HEK293 (cell line): ENCODE data around the gene OTP.

Experiments used
- CTCF ChIA-PET: fragments of 350-600 bp; formaldehyde crosslinking; extraction: SDS; loops from one replicate; lab custom pipeline; 2021; ENCODE audit warnings: antibody characterized with exemption; lab: Yijun Ruan, JAX
- POLR2A ChIA-PET: fragments of 300-600 bp; formaldehyde crosslinking; extraction: SDS; loops from one replicate; lab custom pipeline; 2020; ENCODE audit warnings: antibody characterized with exemption, inconsistent platforms; lab: Yijun Ruan, JAX
- H3K27ac ChIP-seq: fragments of 200-500 bp; sonication (Bioruptor generic); 2 replicates; pipeline ENCODE4 v1.5.1; 2014; ENCODE audit warnings: low read depth, low read length, control low read depth, inconsistent platforms; ENCODE audit errors: extremely low read depth
- H3K36me3 ChIP-seq, 2 experiments: fragments of 200-500 bp in 1 of 2; sonication (Bioruptor generic) in 1 of 2; 1 replicate in 1 of 2; 2 replicates in 1 of 2; pipeline ENCODE4 v1.5.1; 2014 to 2017; ENCODE audit warnings: inconsistent platforms in 2 of 2, low read length in 2 of 2; ENCODE audit not compliant: control insufficient read depth in 2 of 2, insufficient read depth in 1 of 2
- H3K4me1 ChIP-seq: fragments of 200-500 bp; sonication (Bioruptor generic); 2 replicates; pipeline ENCODE4 v1.5.1; 2014; ENCODE audit warnings: mild to moderate bottlenecking, low read length, inconsistent platforms; ENCODE audit not compliant: control insufficient read depth, insufficient read depth
- H3K4me3 ChIP-seq: 2 replicates; pipeline ENCODE4 v1.5.1; 2011; ENCODE audit warnings: low read depth, mild to moderate bottlenecking, control low read depth, low read length, moderate library complexity
- H3K9me3 ChIP-seq: fragments of 200-500 bp; sonication (Bioruptor generic); 2 replicates; pipeline ENCODE4 v1.5.1; 2014; ENCODE audit warnings: low read depth, low read length, inconsistent platforms; ENCODE audit not compliant: control insufficient read depth, insufficient read depth
- EGR2 ChIP-seq: fragments of 450-650 bp; formaldehyde crosslinking; IDR thresholded peaks from 2 replicates; pipeline ENCODE4 v1.5.1; 2016; ENCODE audit warnings: low read depth, missing biosample characterization, missing genetic modification characterization
- ELK4 ChIP-seq: IDR thresholded peaks from 2 replicates; pipeline ENCODE4 v1.6.1; 2011; ENCODE audit warnings: mild to moderate bottlenecking, low read depth, low read length, borderline replicate concordance
- FEZF1 ChIP-seq: fragments of 450-650 bp; formaldehyde crosslinking; IDR thresholded peaks from 2 replicates; pipeline ENCODE4 v1.5.1; 2016; ENCODE audit warnings: missing biosample characterization, missing genetic modification characterization
- KLF1 ChIP-seq: fragments of 450-650 bp; formaldehyde crosslinking; IDR thresholded peaks from 2 replicates; pipeline ENCODE4 v1.5.1; 2016; ENCODE audit warnings: missing biosample characterization, missing genetic modification characterization
- KLF17 ChIP-seq: fragments of 450-650 bp; formaldehyde crosslinking; IDR thresholded peaks from 2 replicates; pipeline ENCODE4 v1.5.1; 2016; ENCODE audit warnings: missing biosample characterization, missing genetic modification characterization
- KLF9 ChIP-seq: fragments of 450-650 bp; formaldehyde crosslinking; IDR thresholded peaks from 2 replicates; pipeline ENCODE4 v1.5.1; 2016; ENCODE audit warnings: missing biosample characterization, missing genetic modification characterization, low read depth
- MYNN ChIP-seq: fragments of 450-650 bp; formaldehyde crosslinking; IDR thresholded peaks from 2 replicates; pipeline ENCODE4 v1.5.1; 2016; ENCODE audit warnings: missing biosample characterization, missing genetic modification characterization, borderline replicate concordance
- OVOL3 ChIP-seq: fragments of 450-650 bp; formaldehyde crosslinking; IDR thresholded peaks from 2 replicates; pipeline ENCODE4 v1.5.1; 2016; ENCODE audit warnings: missing biosample characterization, missing genetic modification characterization
- SP2 ChIP-seq: fragments of 450-650 bp; formaldehyde crosslinking; IDR thresholded peaks from 2 replicates; pipeline ENCODE4 v1.5.1; 2016; ENCODE audit warnings: missing biosample characterization, missing genetic modification characterization
- YY2 ChIP-seq: fragments of 450-650 bp; formaldehyde crosslinking; IDR thresholded peaks from 2 replicates; pipeline ENCODE4 v1.5.1; 2016; ENCODE audit warnings: missing biosample characterization, missing genetic modification characterization
- ZBTB17 ChIP-seq: fragments of 450-650 bp; formaldehyde crosslinking; IDR thresholded peaks from 2 replicates; pipeline ENCODE4 v1.5.1; 2016; ENCODE audit warnings: missing biosample characterization, missing genetic modification characterization
- ZNF138 ChIP-seq: fragments of 450-650 bp; formaldehyde crosslinking; IDR thresholded peaks from 2 replicates; pipeline ENCODE4 v1.5.1; 2016; ENCODE audit warnings: missing biosample characterization, missing genetic modification characterization, borderline replicate concordance
- ZNF140 ChIP-seq: fragments of 450-650 bp; formaldehyde crosslinking; IDR thresholded peaks from 2 replicates; pipeline ENCODE4 v1.5.1; 2016; ENCODE audit warnings: missing biosample characterization, missing genetic modification characterization
- ZNF211 ChIP-seq: fragments of 450-650 bp; formaldehyde crosslinking; IDR thresholded peaks from 2 replicates; pipeline ENCODE4 v1.5.1; 2016; ENCODE audit warnings: low read depth, missing biosample characterization, missing genetic modification characterization
- ZNF366 ChIP-seq: fragments of 450-650 bp; formaldehyde crosslinking; conservative IDR thresholded peaks from 2 replicates; pipeline ENCODE4 v1.5.1; 2016; ENCODE audit warnings: missing biosample characterization, missing genetic modification characterization
- ZNF37A ChIP-seq: fragments of 450-650 bp; IDR thresholded peaks from 2 replicates; pipeline ENCODE4 v1.5.1; 2018; ENCODE audit warnings: missing biosample characterization, missing genetic modification characterization
- ZNF530 ChIP-seq: fragments of 450-650 bp; formaldehyde crosslinking; IDR thresholded peaks from 2 replicates; pipeline ENCODE4 v1.5.1; 2016; ENCODE audit warnings: low read depth, missing biosample characterization, missing genetic modification characterization
- ZNF549 ChIP-seq: fragments of 450-650 bp; IDR thresholded peaks from 2 replicates; pipeline ENCODE4 v1.5.1; 2018; ENCODE audit warnings: missing biosample characterization, missing genetic modification characterization, mild to moderate bottlenecking, inconsistent platforms, moderate library complexity
- ZNF639 ChIP-seq: fragments of 450-650 bp; formaldehyde crosslinking; IDR thresholded peaks from 2 replicates; pipeline ENCODE4 v1.5.1; 2016; ENCODE audit warnings: missing biosample characterization, missing genetic modification characterization
- ZNF707 ChIP-seq: fragments of 450-650 bp; formaldehyde crosslinking; IDR thresholded peaks from 2 replicates; pipeline ENCODE4 v1.5.1; 2016; ENCODE audit warnings: missing biosample characterization, missing genetic modification characterization
- ZNF76 ChIP-seq: fragments of 450-650 bp; formaldehyde crosslinking; IDR thresholded peaks from 2 replicates; pipeline ENCODE4; 2016; ENCODE audit warnings: low read depth, missing biosample characterization, missing genetic modification characterization, borderline replicate concordance
- ZSCAN5A ChIP-seq: fragments of 450-650 bp; formaldehyde crosslinking; IDR thresholded peaks from 2 replicates; pipeline ENCODE4 v1.5.1; 2016; ENCODE audit warnings: missing biosample characterization, missing genetic modification characterization
- ZXDB ChIP-seq: fragments of 450-650 bp; formaldehyde crosslinking; IDR thresholded peaks from 2 replicates; pipeline ENCODE4 v1.5.1; 2016; ENCODE audit warnings: missing biosample characterization, missing genetic modification characterization
- TF ChIP-seq, protein P1 (sequence below): fragments of 450-650 bp; formaldehyde crosslinking; IDR thresholded peaks from 2 replicates; pipeline ENCODE4 v1.5.1; 2017; ENCODE audit warnings: missing biosample characterization, mild to moderate bottlenecking, missing genetic modification characterization, moderate library complexity

Gene OTP

DNA sequence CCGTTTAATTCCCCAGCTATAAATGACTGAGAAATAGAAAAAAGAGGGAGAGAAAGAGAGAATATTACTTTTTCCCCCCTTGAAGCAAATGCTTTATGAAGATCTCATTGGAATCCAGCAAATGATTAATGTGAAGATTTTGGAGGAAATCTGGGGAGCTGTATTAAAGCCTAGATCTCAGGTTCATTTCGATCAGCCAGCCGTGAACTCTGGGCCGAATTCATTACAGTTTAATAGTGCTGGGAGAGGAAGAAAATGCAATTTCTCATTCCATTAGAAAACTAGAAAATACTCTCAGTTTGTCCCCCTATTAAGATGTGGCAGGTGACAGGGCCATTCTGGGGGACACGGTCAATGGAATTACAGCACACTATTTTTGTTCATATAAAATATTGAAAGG is 4.8 kb downstream of the OTP start:
- TF ChIP-seq ZNF549 (tag by site-specific recombination) (no peak), ZXDB (no peak), ZNF76 (tag by site-specific recombination) (no peak), ZSCAN5A (tag by site-specific recombination) (no peak), ZNF530 (tag by site-specific recombination) (no peak), SP2 (tag by site-specific recombination) (no peak), ELK4 (no peak), ZNF37A (tag by site-specific recombination) (no peak), ZNF211 (no peak), MYNN (tag by site-specific recombination) (no peak), KLF1 (tag by site-specific recombination) (no peak), ZNF639 (tag by site-specific recombination) (no peak), KLF9 (tag by site-specific recombination) (no peak), ZBTB17 (tag by site-specific recombination) (no peak)
- ChIA-PET POLR2A (no interaction called here), CTCF (interaction anchor here (1.3 to 1.7 kb wide), 2 partner anchors 13 to 73 kb away, joined by 4 to 11 read pairs; no protein-coding TSS in a partner anchor)
- Histone ChIP-seq H3K27ac (no peak overlapping the region), H3K4me3 (no peak overlapping the region), H3K9me3 (no peaks in the 10 kb centered on the region), H3K36me3 (no peaks in the 10 kb centered on the region), H3K4me1 (peaks cover 3% of the 10 kb centered on the region)

DNA sequence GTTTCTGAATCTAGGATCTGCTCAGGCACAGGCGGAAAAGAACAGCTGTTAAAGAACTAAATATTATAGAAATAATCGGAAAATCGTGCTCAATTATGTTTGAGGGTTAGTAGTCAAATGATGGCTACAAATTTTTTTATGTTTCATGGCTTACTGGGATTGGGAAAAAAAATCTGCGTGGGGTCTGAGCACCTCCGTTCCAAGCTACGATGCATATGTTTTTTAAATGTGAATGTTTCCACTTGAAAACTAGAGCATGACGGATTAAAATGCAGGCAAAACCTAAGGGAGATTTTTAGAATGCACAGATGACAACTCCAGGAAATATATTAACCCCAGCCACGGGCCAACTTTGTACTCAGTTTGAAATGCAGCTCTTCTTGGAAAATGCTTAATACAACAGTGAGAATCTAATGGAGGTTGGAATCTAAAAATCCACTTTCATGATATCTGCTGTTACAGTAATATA is 5.3 kb downstream of the OTP start:
- TF ChIP-seq KLF9 (tag by site-specific recombination) (no peak), YY2 (tag by site-specific recombination) (no peak), ZNF140 (tag by site-specific recombination) (no peak), ZNF366 (no peak), ZNF707 (tag by site-specific recombination) (no peak), OVOL3 (tag by site-specific recombination) (no peak), EGR2 (no peak), FEZF1 (tag by site-specific recombination) (no peak), KLF17 (tag by site-specific recombination) (no peak), ZNF138 (tag by site-specific recombination) (no peak)
- TF ChIP-seq, protein P1, sequence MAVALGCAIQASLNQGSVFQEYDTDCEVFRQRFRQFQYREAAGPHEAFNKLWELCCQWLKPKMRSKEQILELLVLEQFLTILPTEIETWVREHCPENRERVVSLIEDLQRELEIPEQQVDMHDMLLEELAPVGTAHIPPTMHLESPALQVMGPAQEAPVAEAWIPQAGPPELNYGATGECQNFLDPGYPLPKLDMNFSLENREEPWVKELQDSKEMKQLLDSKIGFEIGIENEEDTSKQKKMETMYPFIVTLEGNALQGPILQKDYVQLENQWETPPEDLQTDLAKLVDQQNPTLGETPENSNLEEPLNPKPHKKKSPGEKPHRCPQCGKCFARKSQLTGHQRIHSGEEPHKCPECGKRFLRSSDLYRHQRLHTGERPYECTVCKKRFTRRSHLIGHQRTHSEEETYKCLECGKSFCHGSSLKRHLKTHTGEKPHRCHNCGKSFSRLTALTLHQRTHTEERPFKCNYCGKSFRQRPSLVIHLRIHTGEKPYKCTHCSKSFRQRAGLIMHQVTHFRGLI (tag by site-specific recombination): no peak
- no peaks in the 10 kb centered on the region for H3K9me3 ChIP-seq
- ChIA-PET CTCF (interaction anchor here (0.6 to 1.7 kb wide), 3 partner anchors 13 to 589 kb away, joined by 4 to 11 read pairs (median 5); no protein-coding TSS in a partner anchor), POLR2A (no interaction called here)
- H3K27ac ChIP-seq: no peak overlapping the region
- H3K4me1 ChIP-seq: peaks cover 3% of the 10 kb centered on the region
- H3K4me3 ChIP-seq: no peak overlapping the region
- no peaks in the 10 kb centered on the region for H3K36me3 ChIP-seq
